Measurements from ENCODE around the gene PDHA1. TPM values are rescaled to one million over a fixed set of nuclear protein-coding genes. Genes with fewer than 3 reads are reported as not detected.

The PDHA1 gene
- 237 and 271 TPM in 2 replicates for total RNA-seq (2014; rRNA removed; shearing (Covaris generic))

DNA sequence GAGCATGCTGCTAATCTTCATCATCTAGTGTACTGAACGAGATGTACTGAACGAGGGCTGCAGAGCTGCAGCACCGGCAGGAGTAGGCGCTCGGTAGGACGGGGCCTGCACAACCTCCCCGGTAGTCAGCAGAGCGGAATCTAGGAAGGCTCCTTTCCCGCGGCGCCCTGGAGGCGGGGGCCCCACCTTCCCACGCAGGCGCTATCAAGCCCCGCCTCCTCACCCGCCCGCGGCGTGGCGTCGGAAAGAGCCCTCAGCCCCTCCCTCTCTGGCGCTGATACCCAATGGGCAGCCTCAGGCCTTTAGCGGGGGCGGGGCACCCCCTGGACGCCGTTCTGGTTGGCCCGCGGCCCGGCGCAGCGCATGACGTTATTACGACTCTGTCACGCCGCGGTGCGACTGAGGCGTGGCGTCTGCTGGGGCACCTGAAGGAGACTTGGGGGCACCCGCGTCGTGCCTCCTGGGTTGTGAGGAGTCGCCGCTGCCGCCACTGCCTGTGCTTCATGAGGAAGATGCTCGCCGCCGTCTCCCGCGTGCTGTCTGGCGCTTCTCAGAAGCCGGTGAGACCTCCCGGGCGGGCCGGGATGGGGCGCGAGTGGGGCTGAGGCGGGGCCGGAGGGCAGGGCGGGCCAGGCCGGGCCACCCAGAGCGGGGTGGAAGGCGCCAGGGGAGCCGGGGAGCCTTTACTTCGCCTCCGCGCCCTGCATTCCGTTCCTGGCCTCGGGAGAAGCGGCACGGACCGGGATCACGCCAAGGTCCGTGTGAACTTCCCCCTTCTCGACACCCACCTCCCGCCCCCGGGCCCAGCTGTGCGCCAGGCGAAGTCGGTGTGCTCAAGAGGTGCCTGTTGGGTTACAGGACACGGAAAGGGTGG is at the start of gene PDHA1:
Gene PDHA1, plus strand, starts transcription at position 393 of the 874 bp plus-strand sequence. Its CDS starts 111 bp downstream, at position 504.
- peak; percentile 94 for DNase-seq
- peak within 1 kb of the TSS; percentile 83 for H3K4me3 ChIP-seq (ENCODE audit: insufficient read depth, low read depth, low read length)
- no peaks in the 10 kb centered on the region for H3K27me3 ChIP-seq (ENCODE audit: control insufficient read depth, insufficient read depth, low read length)
- no peaks in the 10 kb centered on the region; the same call in 1 of the 2 replicates for H3K36me3 ChIP-seq (replicated peaks; ENCODE audit: control insufficient read depth, insufficient read depth, low read length)

DNA sequence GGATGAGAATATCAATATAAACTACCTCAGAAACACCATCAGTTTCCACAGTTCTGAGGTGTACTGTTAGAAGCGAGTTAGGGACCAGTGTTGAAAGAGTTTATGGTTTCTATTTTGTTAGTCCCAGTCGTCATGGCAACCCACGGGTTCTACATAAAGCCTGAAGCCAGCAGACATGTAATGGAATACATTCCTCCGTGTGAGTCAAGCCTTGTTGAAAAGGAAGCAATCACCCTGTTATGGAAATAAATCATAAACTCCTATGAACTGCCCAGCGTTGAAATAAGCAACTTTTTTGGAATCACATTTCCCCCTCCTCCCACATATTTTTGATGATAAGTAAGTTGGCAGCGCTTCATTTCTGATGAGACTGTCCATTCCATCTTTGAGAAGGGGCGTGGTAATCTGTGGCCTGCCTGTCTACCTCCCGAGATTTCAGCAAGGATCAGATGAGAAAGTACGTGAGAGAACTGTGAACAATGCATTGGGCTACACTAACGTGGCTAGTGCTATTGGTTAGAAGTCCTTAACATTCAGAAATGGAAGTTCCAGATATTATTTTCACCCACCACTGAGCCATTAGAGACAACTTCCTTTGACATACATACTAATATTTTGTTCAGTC is 40.4 kb upstream of the PDHA1 start:
- Histone ChIP-seq H3K36me3 (replicated peaks; ENCODE audit: control insufficient read depth, insufficient read depth, low read length) (no peaks in the 10 kb centered on the region), H3K4me3 (ENCODE audit: insufficient read depth, low read depth, low read length) (no peak overlapping the region), H3K27me3 (ENCODE audit: control insufficient read depth, insufficient read depth, low read length) (no peaks in the 10 kb centered on the region)
- no peak for DNase-seq

DNA sequence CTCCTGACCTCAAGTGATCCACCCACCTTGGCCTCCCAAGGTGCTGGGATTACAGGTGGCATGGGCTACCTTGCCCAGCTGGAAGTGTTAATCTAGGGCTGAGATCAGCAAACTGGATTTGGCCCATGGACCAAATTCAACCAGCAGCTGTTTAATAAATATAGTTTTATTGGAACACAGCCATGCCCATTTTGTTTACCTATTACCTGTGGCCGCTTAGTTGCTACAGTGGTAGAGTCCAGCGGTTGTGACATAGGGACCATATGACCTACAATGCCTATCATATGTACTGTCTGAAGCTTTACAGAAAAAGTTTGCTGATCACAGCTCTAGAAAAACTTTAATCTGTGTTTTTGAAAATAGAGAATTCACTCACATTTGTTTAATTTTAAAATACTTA is 17.2 kb upstream of the PDHA1 start:
- Histone ChIP-seq H3K27me3 (ENCODE audit: control insufficient read depth, insufficient read depth, low read length) (no peaks in the 10 kb centered on the region), H3K36me3 (replicated peaks; ENCODE audit: control insufficient read depth, insufficient read depth, low read length) (no peaks in the 10 kb centered on the region), H3K4me3 (ENCODE audit: insufficient read depth, low read depth, low read length) (no peak overlapping the region)
- DNase-seq = no peak

DNA sequence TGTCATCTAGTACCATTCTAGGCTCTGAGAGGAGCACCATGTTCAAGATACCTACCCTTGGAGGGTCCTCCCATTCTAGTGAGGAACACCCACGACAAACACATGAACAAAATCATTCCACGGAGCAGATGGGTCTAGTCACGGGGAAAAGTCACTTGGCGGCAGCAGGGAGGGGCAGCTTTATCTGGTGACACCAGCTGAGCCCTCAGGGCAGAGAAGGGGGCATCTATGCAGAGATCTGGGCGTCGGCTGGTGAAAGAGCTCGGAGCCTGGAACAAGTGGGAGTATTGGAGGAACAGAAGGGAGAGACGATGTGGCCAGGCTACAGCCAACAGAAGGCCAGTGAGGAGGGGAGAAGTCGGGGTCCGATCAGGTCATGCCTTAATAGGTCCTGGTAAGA is 11.9 kb upstream of the PDHA1 start:
- no peak for DNase-seq
- H3K4me3 ChIP-seq (ENCODE audit: insufficient read depth, low read depth, low read length) = no peak overlapping the region
- no peaks in the 10 kb centered on the region for H3K27me3 ChIP-seq (ENCODE audit: control insufficient read depth, insufficient read depth, low read length)
- H3K36me3 ChIP-seq (replicated peaks; ENCODE audit: control insufficient read depth, insufficient read depth, low read length) = no peaks in the 10 kb centered on the region

DNA sequence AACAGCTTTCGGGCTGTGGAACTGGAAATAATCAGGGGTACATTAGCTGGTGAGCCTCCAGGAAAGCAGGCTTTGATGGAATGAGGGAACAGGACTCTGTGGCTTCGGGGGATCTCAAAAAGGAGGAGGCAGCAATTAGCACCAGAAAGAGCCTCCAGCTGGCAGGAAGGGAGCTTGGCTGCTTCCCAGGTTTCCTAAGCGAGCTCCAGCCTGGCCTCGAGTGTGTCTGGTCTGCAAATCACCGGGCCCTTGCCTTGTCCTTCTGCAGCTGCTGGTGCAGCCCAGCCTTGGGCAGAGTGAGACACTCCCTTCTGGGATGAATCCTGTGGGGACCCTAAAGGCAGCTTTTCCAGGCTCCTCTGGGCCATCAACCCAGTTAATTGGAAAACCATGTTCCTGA is 10.7 kb upstream of the PDHA1 start:
- DNase-seq = peak; percentile 32
- no peaks in the 10 kb centered on the region for H3K27me3 ChIP-seq (ENCODE audit: control insufficient read depth, insufficient read depth, low read length)
- H3K4me3 ChIP-seq (ENCODE audit: insufficient read depth, low read depth, low read length) = no peak overlapping the region
- H3K36me3 ChIP-seq (replicated peaks; ENCODE audit: control insufficient read depth, insufficient read depth, low read length) = no peaks in the 10 kb centered on the region

DNA sequence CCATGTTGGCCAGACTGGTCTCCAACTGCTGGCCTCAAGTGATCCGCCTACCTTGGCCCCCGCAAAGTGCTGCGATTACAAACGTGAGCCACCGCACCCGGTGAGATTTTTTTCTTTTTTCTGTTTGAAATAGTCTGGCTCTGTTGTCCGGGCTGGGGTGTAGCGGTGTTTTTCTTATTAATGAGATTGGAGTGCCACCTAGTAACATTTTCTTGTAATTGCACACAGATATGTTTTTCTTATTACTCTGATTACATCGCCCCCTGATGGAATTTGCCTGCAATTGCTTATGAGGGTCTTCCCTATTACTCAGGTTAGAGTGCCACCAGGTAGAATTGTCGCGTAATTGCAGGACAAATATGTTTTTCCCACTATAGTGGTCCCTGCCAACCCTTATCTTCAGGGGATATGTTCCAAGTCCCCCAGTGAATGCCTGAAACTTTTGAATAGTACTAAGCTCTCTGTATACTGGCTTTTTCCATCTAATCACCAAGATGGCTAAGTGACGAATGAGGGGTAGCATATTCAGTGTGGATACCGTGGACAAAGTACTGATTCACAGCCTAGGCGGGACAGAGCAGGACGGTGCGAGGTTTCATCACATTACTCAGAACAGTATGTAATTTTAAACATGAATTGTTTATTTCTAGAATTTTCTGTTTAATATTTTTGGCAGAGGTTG is 8.6 kb upstream of the PDHA1 start:
- peak; percentile 69 for DNase-seq
- Histone ChIP-seq H3K4me3 (ENCODE audit: insufficient read depth, low read depth, low read length) (no peak overlapping the region), H3K27me3 (ENCODE audit: control insufficient read depth, insufficient read depth, low read length) (no peaks in the 10 kb centered on the region), H3K36me3 (replicated peaks; ENCODE audit: control insufficient read depth, insufficient read depth, low read length) (no peaks in the 10 kb centered on the region)

DNA sequence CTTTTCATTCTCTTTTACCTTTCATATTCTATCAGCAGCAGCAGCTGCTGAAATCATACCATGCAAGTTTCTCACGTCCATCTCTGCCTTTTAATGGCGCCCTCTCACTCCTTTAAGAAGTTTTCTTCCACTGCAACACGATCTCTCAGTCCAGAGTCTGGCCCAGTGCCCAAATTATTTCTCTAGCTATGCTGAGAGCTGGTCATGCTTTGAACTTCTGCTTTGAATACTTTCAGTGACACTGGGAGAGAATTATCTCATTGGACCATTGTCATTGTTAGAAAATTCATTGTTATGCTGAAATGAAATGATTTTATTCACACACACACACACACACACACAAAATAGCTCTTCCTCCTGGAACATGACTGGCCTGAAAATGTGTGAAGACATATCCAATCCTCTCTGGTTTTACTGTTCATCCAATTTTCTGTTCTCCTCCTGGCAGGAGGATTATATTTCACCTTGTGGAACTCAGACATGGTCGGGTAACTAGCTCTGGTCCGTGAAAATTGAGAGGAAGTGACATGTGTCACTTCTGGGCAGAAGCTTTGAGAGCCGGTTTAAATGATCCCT is 1.3 kb upstream of the PDHA1 start:
- Histone ChIP-seq H3K4me3 (ENCODE audit: insufficient read depth, low read depth, low read length) (no peak overlapping the region), H3K36me3 (replicated peaks; ENCODE audit: control insufficient read depth, insufficient read depth, low read length) (no peaks in the 10 kb centered on the region), H3K27me3 (ENCODE audit: control insufficient read depth, insufficient read depth, low read length) (no peaks in the 10 kb centered on the region)
- no peak for DNase-seq

DNA sequence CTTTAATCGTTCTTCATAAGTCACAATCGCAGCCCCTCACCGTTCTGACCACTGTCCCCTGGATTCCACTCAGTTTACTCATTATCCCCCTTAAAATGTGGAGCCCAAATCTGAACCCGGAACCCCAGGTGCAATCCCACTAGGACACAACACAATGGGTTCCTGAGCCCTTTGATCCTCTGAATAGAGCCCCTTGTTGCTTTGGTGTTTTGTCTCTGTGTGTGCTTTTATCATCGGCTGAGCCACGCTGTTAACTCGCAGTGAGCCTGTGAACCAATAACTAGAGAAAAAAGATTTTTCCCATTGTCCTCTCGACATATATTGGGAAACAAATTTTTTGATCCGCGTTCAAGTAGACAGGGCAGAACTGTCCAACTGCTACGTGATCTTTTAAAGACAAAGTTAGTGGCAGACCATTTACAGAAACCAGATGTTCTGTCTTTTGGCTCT is 617 bp upstream of the PDHA1 start:
- no peaks in the 10 kb centered on the region for H3K27me3 ChIP-seq (ENCODE audit: control insufficient read depth, insufficient read depth, low read length)
- peak; percentile 14 for DNase-seq
- peak overlapping the region; percentile 31 for H3K4me3 ChIP-seq (ENCODE audit: insufficient read depth, low read depth, low read length)
- H3K36me3 ChIP-seq (replicated peaks; ENCODE audit: control insufficient read depth, insufficient read depth, low read length) = no peaks in the 10 kb centered on the region; the same call in 1 of the 2 replicates

DNA sequence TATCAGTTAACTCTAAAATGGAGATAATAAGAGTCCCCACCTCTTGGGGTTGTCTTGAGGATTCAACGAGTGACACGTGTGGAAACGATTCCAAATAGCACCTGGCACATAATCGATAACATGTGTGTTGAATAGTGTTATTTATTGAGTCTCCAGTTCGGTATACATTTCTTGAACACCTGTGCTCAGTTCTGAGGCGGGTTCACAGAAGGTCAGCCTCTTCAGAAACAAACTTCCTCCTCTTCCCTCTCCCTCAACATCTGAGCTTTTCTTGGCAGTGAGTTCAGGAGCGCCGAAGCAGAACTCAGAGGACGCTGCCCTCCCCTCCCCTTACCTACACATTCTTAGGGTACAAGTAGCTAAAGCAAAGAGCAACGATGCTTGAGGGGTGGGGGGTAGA is 934 bp downstream of the PDHA1 start:
- Histone ChIP-seq H3K27me3 (ENCODE audit: control insufficient read depth, insufficient read depth, low read length) (no peaks in the 10 kb centered on the region), H3K4me3 (ENCODE audit: insufficient read depth, low read depth, low read length) (peak overlapping the region; percentile 83), H3K36me3 (replicated peaks; ENCODE audit: control insufficient read depth, insufficient read depth, low read length) (peaks cover under 1% of the 10 kb centered on the region; the same call in 1 of the 2 replicates)
- DNase-seq = no peak

DNA sequence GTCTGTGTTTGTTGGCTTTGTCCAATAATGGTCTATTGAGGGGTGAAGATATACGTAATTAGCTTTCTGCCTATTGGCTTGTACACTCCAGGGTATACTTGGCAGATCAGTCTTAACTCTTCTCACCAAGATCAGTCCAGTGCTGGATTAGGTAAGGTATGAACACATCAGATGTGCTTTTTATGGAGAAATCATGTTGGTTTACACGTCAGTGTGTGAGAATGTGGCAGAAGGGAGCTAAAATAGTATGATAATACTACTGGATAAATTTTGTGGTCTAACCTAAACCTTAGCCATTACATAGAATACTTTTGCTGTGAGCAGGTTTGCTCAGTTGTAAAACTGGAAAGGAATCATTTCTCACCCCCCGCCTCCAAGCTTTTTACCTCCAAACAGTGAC is 4.2 kb downstream of the PDHA1 start:
- Histone ChIP-seq H3K27me3 (ENCODE audit: control insufficient read depth, insufficient read depth, low read length) (no peaks in the 10 kb centered on the region), H3K4me3 (ENCODE audit: insufficient read depth, low read depth, low read length) (no peak overlapping the region), H3K36me3 (replicated peaks; ENCODE audit: control insufficient read depth, insufficient read depth, low read length) (peaks cover 5% of the 10 kb centered on the region)
- no peak for DNase-seq

DNA sequence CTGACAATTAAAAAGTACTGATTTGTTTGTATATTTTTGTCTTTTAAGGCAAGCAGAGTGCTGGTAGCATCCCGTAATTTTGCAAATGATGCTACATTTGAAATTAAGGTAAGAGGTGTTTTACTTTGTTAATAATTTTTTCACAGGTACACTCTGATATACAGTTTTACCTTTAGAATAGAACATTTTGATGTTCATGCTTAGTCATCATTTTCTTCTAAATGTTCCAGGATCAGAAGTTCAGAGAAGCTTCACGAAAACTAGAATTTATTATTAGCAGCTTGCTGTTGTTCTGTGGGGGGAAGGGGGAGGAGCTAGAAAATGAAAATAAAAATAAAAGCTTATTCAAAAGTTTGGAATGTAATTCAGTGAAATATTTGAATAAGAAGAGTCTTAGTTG is 5.5 kb downstream of the PDHA1 start:
- H3K36me3 ChIP-seq (replicated peaks; ENCODE audit: control insufficient read depth, insufficient read depth, low read length) = peaks cover 5% of the 10 kb centered on the region
- H3K27me3 ChIP-seq (ENCODE audit: control insufficient read depth, insufficient read depth, low read length) = no peaks in the 10 kb centered on the region
- no peak for DNase-seq
- no peak overlapping the region for H3K4me3 ChIP-seq (ENCODE audit: insufficient read depth, low read depth, low read length)

DNA sequence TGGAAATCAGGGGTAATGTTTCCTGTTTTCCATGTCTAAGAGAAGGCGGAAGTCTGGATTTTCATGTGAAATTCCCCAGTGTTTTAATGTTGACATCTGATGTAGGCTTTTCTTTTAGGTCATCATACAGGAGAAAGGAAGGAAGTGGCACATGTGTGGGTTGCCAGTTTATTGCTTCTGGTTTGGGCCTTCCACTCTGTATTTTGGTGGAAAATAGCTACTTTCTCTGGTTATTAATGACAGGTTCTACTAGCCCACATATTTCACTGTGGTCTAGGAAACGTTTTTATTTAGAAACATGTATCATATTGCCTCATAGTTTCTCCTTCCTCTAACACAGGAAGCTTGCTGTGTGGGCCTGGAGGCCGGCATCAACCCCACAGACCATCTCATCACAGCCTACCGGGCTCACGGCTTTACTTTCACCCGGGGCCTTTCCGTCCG is 7.2 kb downstream of the PDHA1 start:
- no peak for DNase-seq
- peaks cover 10% of the 10 kb centered on the region for H3K36me3 ChIP-seq (replicated peaks; ENCODE audit: control insufficient read depth, insufficient read depth, low read length)
- no peaks in the 10 kb centered on the region for H3K27me3 ChIP-seq (ENCODE audit: control insufficient read depth, insufficient read depth, low read length)
- H3K4me3 ChIP-seq (ENCODE audit: insufficient read depth, low read depth, low read length) = no peak overlapping the region

DNA sequence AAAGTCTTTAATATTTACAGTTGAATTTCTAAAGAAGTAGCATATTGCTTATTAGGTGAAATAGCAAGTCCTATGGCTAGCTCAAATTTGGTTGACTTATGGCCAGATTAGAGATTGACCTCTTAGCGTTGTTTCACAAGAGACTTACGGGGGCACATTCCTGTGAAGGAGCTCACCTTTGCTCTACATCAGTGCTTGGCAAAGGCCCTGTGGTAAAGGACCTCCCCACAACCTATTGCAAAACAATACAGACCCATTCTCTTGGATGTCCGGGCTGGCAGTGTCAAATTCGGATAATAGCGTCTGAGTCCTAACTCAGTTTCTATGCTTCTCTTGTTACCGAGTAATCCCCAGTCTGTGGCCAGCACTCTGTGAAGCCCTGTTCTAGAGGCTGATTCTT is 10.9 kb downstream of the PDHA1 start:
- Histone ChIP-seq H3K36me3 (replicated peaks; ENCODE audit: control insufficient read depth, insufficient read depth, low read length) (peaks cover 19% of the 10 kb centered on the region), H3K27me3 (ENCODE audit: control insufficient read depth, insufficient read depth, low read length) (no peaks in the 10 kb centered on the region), H3K4me3 (ENCODE audit: insufficient read depth, low read depth, low read length) (no peak overlapping the region)
- DNase-seq = no peak

DNA sequence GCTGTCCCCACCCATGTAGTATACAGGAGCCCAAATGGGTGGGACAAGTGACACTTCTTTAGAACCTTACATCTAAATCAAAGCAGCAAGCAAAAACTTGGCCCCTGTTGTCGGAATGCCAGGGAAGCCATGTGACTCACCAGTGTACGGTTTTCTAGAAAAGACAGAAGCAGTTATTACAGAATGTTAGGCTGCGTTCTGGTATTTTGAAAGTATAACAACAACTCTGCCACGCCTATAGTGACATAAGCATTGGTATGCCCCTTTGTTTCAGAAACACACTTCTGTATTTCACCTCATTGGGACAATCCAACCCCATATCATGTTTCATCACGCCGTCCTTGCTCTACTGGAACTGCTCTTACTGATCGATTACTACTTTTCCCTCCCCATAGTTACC is 14.8 kb downstream of the PDHA1 start:
- no peak for DNase-seq
- Histone ChIP-seq H3K36me3 (replicated peaks; ENCODE audit: control insufficient read depth, insufficient read depth, low read length) (peaks cover 17% of the 10 kb centered on the region), H3K4me3 (ENCODE audit: insufficient read depth, low read depth, low read length) (no peak overlapping the region), H3K27me3 (ENCODE audit: control insufficient read depth, insufficient read depth, low read length) (no peaks in the 10 kb centered on the region)

All from H7 (cell line).